Stomach smooth muscle (tissue), 2 donors: ENCODE data around the gene NLGN4X.

Source experiments
- H3K27ac ChIP-seq: one replicate; pipeline ENCODE4 v1.7.0; 2013; ENCODE audit warnings: mild to moderate bottlenecking, low read length, inconsistent platforms
- H3K27me3 ChIP-seq, 2 donors: one replicate each; pipeline ENCODE4 v1.7.0; 2013; ENCODE audit warnings: low read length in 2 of 2; ENCODE audit not compliant: insufficient read depth in 2 of 2, control insufficient read depth in 1 of 2
- H3K36me3 ChIP-seq, 2 donors: one replicate each; pipeline ENCODE4 v1.7.0; 2013; ENCODE audit warnings: low read length in 2 of 2; ENCODE audit not compliant: control insufficient read depth in 2 of 2, insufficient read depth in 2 of 2
- H3K4me1 ChIP-seq: one replicate; pipeline ENCODE4 v1.7.0; 2013; ENCODE audit warnings: low read length; ENCODE audit not compliant: control insufficient read depth, insufficient read depth
- H3K4me3 ChIP-seq, 2 donors: one replicate each; pipeline ENCODE4 v1.7.0; 2013; ENCODE audit warnings: low read length in 2 of 2
- H3K9ac ChIP-seq, 2 donors: one replicate each; pipeline ENCODE4 v1.7.0; 2013; ENCODE audit warnings: low read length in 2 of 2, mild to moderate bottlenecking in 1 of 2
- H3K9me3 ChIP-seq, 2 donors: one replicate each; pipeline ENCODE4 v1.7.0; 2013; ENCODE audit warnings: low read length in 2 of 2; ENCODE audit not compliant: control insufficient read depth in 2 of 2
- donor health status: healthy.
- donor health status: Pancreatic carcinoma.

Gene NLGN4X

DNA sequence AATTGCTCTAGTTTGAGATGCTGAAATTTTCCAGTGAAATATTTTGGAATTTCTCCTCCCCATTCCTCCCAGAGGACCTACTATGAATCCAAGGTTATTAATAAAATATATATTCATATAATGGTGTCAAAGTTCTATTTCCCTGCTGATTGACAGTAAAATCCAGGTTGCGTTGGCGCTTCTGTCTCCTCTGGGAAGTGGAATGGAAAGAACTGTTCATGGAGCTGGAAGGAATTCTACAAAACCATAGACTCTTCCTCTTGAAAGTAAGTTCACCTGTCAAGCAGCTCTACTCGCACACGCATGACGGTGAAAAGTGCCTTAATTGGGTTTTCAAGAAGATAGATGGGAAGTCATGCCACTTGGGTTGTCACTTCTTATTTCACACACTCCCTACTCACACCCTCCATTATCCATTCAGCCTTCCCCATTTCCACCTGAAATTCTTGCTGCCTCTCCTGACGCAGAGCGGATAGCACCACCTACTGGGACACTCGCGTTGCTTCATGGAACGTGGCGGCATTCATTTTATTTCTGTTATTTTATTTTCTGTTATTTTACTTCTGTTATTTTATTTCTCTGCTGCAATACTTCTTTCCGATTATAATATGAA, 351.6 kb downstream of the NLGN4X start:
- Histone ChIP-seq H3K27ac (no peak overlapping the region), H3K9me3 (no peaks in the 10 kb centered on the region), H3K36me3 (no peaks in the 10 kb centered on the region), H3K4me1 (no peaks in the 10 kb centered on the region), H3K9ac (no peak overlapping the region), H3K27me3 (no peaks in the 10 kb centered on the region), H3K4me3 (no peak overlapping the region)

DNA sequence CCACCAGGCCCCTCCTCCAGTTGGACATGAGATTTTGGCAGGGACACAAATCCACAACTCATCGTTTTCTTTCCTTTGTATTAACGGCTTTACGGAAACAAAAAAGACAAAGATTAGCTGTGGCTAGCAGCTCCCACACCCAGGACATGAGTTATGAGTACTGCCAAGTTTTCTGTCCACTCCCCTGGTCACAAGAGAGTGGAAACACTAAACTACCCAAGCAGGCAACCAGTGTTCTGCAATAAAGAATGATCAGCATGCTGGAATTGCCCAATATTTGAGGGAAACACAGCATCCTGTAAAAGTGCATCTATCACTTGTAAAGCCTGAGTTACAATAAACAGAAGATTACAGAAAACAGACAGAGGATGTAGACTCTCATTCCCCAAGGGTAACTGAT, 358.4 kb downstream of the NLGN4X start:
- no peaks in the 10 kb centered on the region for H3K9me3 ChIP-seq
- no peak overlapping the region for H3K4me3 ChIP-seq
- H3K27me3 ChIP-seq = no peaks in the 10 kb centered on the region
- H3K4me1 ChIP-seq = no peaks in the 10 kb centered on the region
- H3K9ac ChIP-seq = no peak overlapping the region
- no peaks in the 10 kb centered on the region for H3K36me3 ChIP-seq
- no peak overlapping the region for H3K27ac ChIP-seq

DNA sequence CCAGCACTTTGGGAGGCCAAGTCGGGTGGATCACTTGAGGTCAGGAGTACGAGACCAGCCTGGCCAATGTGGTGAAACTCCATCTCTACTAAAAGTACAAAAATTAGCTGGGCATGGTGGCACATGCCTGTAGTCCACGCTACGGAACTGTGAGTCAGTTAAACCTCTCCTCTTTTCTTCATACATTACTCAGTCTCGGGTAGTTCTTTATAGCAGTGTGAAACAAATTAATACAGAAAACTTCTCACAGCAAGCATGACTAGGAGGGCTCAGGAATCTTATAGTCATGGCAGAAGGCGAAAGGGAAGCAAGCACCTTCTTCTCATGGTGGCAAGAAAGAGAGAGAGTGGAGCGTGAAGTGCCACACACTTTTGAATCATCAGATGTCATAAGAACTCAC, 358.9 kb downstream of the NLGN4X start:
- H3K9ac ChIP-seq = no peak overlapping the region
- H3K36me3 ChIP-seq = no peaks in the 10 kb centered on the region
- no peaks in the 10 kb centered on the region for H3K9me3 ChIP-seq
- no peak overlapping the region for H3K4me3 ChIP-seq
- no peaks in the 10 kb centered on the region for H3K4me1 ChIP-seq
- no peaks in the 10 kb centered on the region for H3K27me3 ChIP-seq
- H3K27ac ChIP-seq = no peak overlapping the region

DNA sequence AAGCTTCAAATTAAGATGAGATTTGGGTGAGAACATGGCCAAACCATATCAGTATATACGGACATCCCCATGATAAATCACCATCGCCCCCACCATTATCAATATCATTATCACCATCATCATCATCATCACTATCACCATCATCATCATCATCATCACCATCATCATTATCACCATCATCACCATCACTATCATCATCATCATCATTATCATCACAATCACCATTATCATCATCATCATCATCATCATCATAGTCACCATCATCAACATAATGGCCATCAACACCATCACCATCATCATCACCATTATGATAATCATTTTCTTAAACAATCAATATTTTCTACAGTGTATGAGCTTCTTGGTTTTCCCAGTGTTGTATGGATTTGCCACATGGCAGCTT, 360.9 kb downstream of the NLGN4X start:
- Histone ChIP-seq H3K36me3 (no peaks in the 10 kb centered on the region), H3K9me3 (no peaks in the 10 kb centered on the region), H3K27ac (no peak overlapping the region), H3K27me3 (no peaks in the 10 kb centered on the region), H3K4me1 (no peaks in the 10 kb centered on the region), H3K4me3 (no peak overlapping the region), H3K9ac (no peak overlapping the region)

DNA sequence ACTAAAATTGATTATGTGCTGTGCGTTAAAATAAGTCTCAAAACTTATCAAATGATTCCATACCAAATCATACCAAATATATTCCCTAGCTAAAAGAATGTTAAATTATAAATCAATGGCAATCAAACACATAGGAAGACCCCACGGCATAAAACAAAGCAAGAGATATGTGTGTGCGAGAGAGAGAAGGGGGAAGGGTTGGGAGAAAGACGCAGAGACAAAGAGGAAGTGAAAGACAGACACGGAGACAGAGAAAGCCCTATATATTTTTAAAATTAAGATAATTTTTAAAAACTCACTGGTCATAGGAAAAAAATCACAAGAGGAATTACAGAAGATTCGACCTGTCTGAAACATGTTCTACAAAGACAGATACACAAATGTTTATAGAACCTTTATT, 371.4 kb downstream of the NLGN4X start:
- Histone ChIP-seq H3K9me3 (no peaks in the 10 kb centered on the region), H3K4me3 (no peak overlapping the region), H3K9ac (no peak overlapping the region), H3K27me3 (no peaks in the 10 kb centered on the region), H3K36me3 (no peaks in the 10 kb centered on the region), H3K27ac (no peak overlapping the region), H3K4me1 (no peaks in the 10 kb centered on the region)

DNA sequence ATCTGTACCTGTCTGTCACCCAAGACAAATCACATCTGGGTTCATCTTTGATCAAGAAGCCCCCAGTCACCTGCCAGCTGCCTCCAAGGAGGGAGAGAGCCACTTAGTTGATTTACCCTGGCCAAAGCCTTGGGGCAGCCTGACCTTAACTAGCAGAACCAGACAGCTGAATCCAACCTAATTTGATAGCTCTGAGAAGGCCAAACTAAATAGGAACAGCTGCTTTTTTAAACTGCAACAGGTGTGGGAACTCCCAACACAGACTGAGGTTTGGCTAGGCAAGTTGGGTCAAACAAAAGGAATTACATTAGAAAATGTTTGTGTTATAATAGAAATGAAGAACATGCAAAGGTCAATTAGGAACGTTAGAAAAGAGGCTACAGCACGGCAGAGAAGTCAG, 375.7 kb downstream of the NLGN4X start:
- H3K36me3 ChIP-seq = no peaks in the 10 kb centered on the region
- no peaks in the 10 kb centered on the region for H3K4me1 ChIP-seq
- H3K27me3 ChIP-seq = no peaks in the 10 kb centered on the region
- no peak overlapping the region for H3K9ac ChIP-seq
- no peaks in the 10 kb centered on the region for H3K9me3 ChIP-seq
- no peak overlapping the region for H3K27ac ChIP-seq
- no peak overlapping the region for H3K4me3 ChIP-seq

DNA sequence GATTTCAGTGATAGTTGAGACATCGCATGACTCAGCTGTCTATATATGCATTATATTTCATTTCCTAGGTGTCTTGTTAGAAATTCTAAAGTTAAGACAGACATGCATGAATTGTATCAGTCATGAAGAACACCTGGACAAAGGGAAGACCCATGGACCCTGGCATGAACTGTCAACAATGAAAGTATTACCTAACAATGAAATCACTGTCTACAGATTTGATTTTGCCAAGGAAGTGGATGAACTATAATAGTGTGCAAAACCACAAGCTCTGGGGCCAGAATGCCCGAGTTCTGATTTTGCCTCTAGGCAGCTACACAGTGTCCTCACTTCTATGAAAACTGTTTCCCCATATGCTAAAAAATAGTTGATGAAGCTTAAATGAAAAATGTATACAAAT, 386.1 kb downstream of the NLGN4X start:
- Histone ChIP-seq H3K4me3 (no peak overlapping the region), H3K9me3 (no peaks in the 10 kb centered on the region)

More for the DNA sequence above, 386.1 kb downstream of the NLGN4X start:
- H3K27ac ChIP-seq = no peak overlapping the region
- H3K36me3 ChIP-seq = no peaks in the 10 kb centered on the region
- no peak overlapping the region for H3K9ac ChIP-seq
- no peaks in the 10 kb centered on the region for H3K4me1 ChIP-seq
- no peaks in the 10 kb centered on the region for H3K27me3 ChIP-seq
